GM12874 (cell line): Measurements from ENCODE around the gene SIDT1.

Source experiments
- CTCF ChIP-seq: IDR thresholded peaks from 2 replicates; pipeline ENCODE4 v1.5.1; 2011; ENCODE audit warnings: low read depth, mild to moderate bottlenecking, control low read depth, low read length, moderate library complexity; ENCODE audit not compliant: insufficient read depth

The SIDT1 gene

GRCh38 chr3:113505867-113506266 is 26.5 kb upstream of the SIDT1 start:
- TF ChIP-seq CTCF: no peak

- no peak for TF ChIP-seq CTCF
These were observed 24.8 kb upstream of the SIDT1 start for GRCh38 chr3:113507501-113508067.

GRCh38 chr3:113508966-113509365 is 23.4 kb upstream of the SIDT1 start:
- TF ChIP-seq CTCF: no peak

GRCh38 chr3:113514265-113514769 is 18.0 kb upstream of the SIDT1 start:
- TF ChIP-seq CTCF: no peak

- no peak for TF ChIP-seq CTCF
These were observed 16.2 kb upstream of the SIDT1 start for GRCh38 chr3:113516115-113516505.

- no peak for TF ChIP-seq CTCF
These were observed 10.4 kb upstream of the SIDT1 start for GRCh38 chr3:113521981-113522380.

GRCh38 chr3:113523241-113523640 is 9.1 kb upstream of the SIDT1 start:
- no peak for TF ChIP-seq CTCF
